Nephron (organoid): ENCODE measurements around the gene CACNA2D3.

Source experiments
- H3K27ac Mint-ChIP-seq, 3 experiments: 2 replicates each; pipeline ENCODE4 v1.8.0; 2020; ENCODE audit warnings: mixed read lengths in 3 of 3, mild to moderate bottlenecking in 2 of 3, moderate library complexity in 1 of 3
- H3K27me3 Mint-ChIP-seq: 2 replicates; pipeline ENCODE4 v1.8.0; 2021; ENCODE audit warnings: low read depth, mild to moderate bottlenecking, moderate library complexity, mixed read lengths
- H3K36me3 Mint-ChIP-seq: 2 replicates; pipeline ENCODE4 v1.8.0; 2020; ENCODE audit warnings: low read depth, mixed read lengths
- H3K4me1 Mint-ChIP-seq: 2 replicates; pipeline ENCODE4 v1.8.0; 2020; ENCODE audit warnings: mixed read lengths
- H3K4me3 Mint-ChIP-seq, 3 experiments: 2 replicates each; pipeline ENCODE4 v1.8.0; 2020; ENCODE audit warnings: mild to moderate bottlenecking in 3 of 3, mixed read lengths in 3 of 3, moderate library complexity in 2 of 3
- H3K9me3 Mint-ChIP-seq: 2 replicates; pipeline ENCODE4 v1.8.0; 2020; ENCODE audit warnings: mixed read lengths
- TF ChIP-seq, protein P1 (sequence below), 3 experiments: fragments of 200-600 bp; sonication (generic); IDR thresholded peaks; one replicate each; pipeline ENCODE4 v1.5.0; 2021; ENCODE audit warnings: antibody characterized with exemption in 3 of 3; ENCODE audit not compliant: unreplicated experiment in 3 of 3

CACNA2D3 gene

DNA sequence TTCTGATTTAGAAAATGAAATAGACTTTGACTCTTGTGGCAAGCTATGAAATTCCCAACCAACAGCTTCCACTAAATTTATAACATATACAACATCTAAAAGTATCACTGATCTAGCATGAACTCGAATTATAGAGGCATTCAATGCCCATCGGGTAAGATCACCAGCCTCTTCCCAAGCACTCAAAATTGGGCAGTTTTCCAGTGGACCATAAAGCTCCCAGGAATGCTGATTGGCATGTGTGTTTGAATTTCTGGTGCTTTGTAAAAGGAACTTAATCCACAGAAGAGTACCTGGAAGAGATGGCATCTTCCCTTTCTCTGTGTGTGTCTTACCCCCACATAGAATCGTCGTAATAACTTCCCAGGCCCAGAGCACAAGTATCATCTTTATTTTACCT lies 795.5 kb downstream of the CACNA2D3 start:
- TF ChIP-seq, protein P1, sequence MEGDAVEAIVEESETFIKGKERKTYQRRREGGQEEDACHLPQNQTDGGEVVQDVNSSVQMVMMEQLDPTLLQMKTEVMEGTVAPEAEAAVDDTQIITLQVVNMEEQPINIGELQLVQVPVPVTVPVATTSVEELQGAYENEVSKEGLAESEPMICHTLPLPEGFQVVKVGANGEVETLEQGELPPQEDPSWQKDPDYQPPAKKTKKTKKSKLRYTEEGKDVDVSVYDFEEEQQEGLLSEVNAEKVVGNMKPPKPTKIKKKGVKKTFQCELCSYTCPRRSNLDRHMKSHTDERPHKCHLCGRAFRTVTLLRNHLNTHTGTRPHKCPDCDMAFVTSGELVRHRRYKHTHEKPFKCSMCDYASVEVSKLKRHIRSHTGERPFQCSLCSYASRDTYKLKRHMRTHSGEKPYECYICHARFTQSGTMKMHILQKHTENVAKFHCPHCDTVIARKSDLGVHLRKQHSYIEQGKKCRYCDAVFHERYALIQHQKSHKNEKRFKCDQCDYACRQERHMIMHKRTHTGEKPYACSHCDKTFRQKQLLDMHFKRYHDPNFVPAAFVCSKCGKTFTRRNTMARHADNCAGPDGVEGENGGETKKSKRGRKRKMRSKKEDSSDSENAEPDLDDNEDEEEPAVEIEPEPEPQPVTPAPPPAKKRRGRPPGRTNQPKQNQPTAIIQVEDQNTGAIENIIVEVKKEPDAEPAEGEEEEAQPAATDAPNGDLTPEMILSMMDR (IDR thresholded peaks at IDR 0.05; ENCODE audit: unreplicated experiment in 3 of 3): no peak
- no peak overlapping the region for H3K27ac Mint-ChIP-seq
- no peaks in the 10 kb centered on the region for H3K9me3 Mint-ChIP-seq
- H3K4me1 Mint-ChIP-seq: peaks cover 15% of the 10 kb centered on the region
- no peak overlapping the region for H3K4me3 Mint-ChIP-seq
- no peaks in the 10 kb centered on the region for H3K27me3 Mint-ChIP-seq
- no peaks in the 10 kb centered on the region for H3K36me3 Mint-ChIP-seq

- no peaks in the 10 kb centered on the region for H3K9me3 Mint-ChIP-seq
- TF ChIP-seq, protein P1 (IDR thresholded peaks at IDR 0.05; ENCODE audit: unreplicated experiment in 3 of 3): no peak
- no peaks in the 10 kb centered on the region for H3K27me3 Mint-ChIP-seq
- H3K4me1 Mint-ChIP-seq: peaks cover 22% of the 10 kb centered on the region
- no peak overlapping the region for H3K4me3 Mint-ChIP-seq
- H3K36me3 Mint-ChIP-seq: no peaks in the 10 kb centered on the region
- H3K27ac Mint-ChIP-seq: no peak overlapping the region
These were observed 796.2 kb downstream of the CACNA2D3 start for GRCh38 chr3:54918516-54918915.

GRCh38 chr3:54928046-54928770 lies 805.9 kb downstream of the CACNA2D3 start, which contains the start of gene LRTM1:
TSS of gene LRTM1 (minus strand) at chr3:54928059. CDS start at chr3:54927911, 148 bp downstream.
- TF ChIP-seq, protein P1 (IDR thresholded peaks at IDR 0.05; ENCODE audit: unreplicated experiment in 3 of 3): no peak
- Mint-ChIP-seq H3K4me3 (peak within 1 kb of the TSS; percentile 4 to 89 (median 78)), H3K9me3 (no peaks in the 10 kb centered on the region), H3K27me3 (peaks cover 21% of the 10 kb centered on the region), H3K36me3 (no peaks in the 10 kb centered on the region), H3K4me1 (peaks cover 59% of the 10 kb centered on the region), H3K27ac (peak within 1 kb of the TSS; percentile 6 to 68 (median 45))

DNA sequence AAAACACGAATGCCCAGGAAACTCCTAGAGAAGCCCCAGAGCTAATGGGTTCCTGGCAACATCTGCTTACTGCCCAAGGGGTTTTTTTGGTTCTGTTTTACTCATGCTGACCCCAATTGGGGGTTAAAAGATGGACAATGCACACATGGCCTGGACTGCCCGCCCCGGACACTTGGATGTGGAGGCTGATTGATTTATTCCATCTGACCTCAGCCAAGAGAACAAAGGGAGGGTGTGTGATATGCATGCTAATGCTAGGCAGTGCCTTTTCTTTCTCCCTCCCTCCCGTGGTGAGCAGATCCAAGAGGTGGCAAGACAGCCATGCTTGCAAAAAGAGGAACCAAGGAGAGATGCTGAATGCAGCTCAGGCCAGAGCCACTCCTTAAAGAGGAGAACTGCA lies 808.8 kb downstream of the CACNA2D3 start:
- no peak overlapping the region for H3K27ac Mint-ChIP-seq
- H3K27me3 Mint-ChIP-seq: peaks cover 16% of the 10 kb centered on the region
- peaks cover 45% of the 10 kb centered on the region for H3K4me1 Mint-ChIP-seq
- TF ChIP-seq, protein P1 (IDR thresholded peaks at IDR 0.05; ENCODE audit: unreplicated experiment in 3 of 3): no peak
- no peaks in the 10 kb centered on the region for H3K9me3 Mint-ChIP-seq
- H3K4me3 Mint-ChIP-seq: no peak overlapping the region
- no peaks in the 10 kb centered on the region for H3K36me3 Mint-ChIP-seq

DNA sequence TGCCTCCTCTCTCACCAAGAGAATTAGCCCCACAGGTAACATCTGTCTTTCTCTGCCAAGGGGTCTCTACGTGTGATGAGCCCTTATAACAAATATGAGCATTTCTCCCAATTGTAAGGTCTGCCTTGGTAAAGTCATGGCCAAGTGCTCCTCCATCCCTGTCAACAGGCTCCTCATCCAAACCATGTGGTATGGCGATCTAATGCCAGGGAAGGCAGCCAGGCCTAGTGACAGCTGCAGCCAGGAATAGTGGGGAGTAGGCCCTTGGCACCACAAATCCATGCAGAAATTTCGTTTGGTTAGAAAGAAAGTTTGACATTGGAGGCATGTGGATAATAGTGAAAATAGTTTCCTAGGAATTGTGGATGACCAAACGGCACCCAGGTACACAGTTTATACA lies 810.3 kb downstream of the CACNA2D3 start:
- H3K4me3 Mint-ChIP-seq: peak overlapping the region in 1 of 3 experiments; percentile 18

More for the DNA sequence above, 810.3 kb downstream of the CACNA2D3 start:
- TF ChIP-seq, protein P1 (IDR thresholded peaks at IDR 0.05; ENCODE audit: unreplicated experiment in 3 of 3): no peak
- no peak overlapping the region for H3K27ac Mint-ChIP-seq
- H3K36me3 Mint-ChIP-seq: no peaks in the 10 kb centered on the region
- no peaks in the 10 kb centered on the region for H3K9me3 Mint-ChIP-seq
- H3K27me3 Mint-ChIP-seq: peaks cover 22% of the 10 kb centered on the region
- peaks cover 43% of the 10 kb centered on the region for H3K4me1 Mint-ChIP-seq
